GM06990 (cell line): Measurements from ENCODE around the gene SCN8A.

Experiments used
- DNase-seq: peaks from one replicate; pipeline ENCODE4 v3.0.0-alpha.2; 2011; ENCODE audit not compliant: insufficient read length; ENCODE audit errors: extremely low read depth
- H3K27me3 ChIP-seq: replicated peaks from 2 replicates; pipeline ENCODE4 v1.6.0; 2011; ENCODE audit warnings: low read length; ENCODE audit not compliant: control insufficient read depth, insufficient read depth
- H3K36me3 ChIP-seq: 2 replicates; pipeline ENCODE4 v1.5.1; 2011; ENCODE audit warnings: low read length; ENCODE audit not compliant: control insufficient read depth, insufficient read depth
- H3K4me3 ChIP-seq: replicated peaks from 2 replicates; pipeline ENCODE4 v1.5.1; 2011; ENCODE audit warnings: low read depth, mild to moderate bottlenecking, control low read depth, low read length
- TF ChIP-seq, protein P1 (sequence below): IDR thresholded peaks from 2 replicates; pipeline ENCODE4 v1.5.1; 2011; ENCODE audit warnings: low read length, control low read depth, mild to moderate bottlenecking, inconsistent platforms; ENCODE audit not compliant: insufficient read depth, poor library complexity, severe bottlenecking

Gene SCN8A

DNA sequence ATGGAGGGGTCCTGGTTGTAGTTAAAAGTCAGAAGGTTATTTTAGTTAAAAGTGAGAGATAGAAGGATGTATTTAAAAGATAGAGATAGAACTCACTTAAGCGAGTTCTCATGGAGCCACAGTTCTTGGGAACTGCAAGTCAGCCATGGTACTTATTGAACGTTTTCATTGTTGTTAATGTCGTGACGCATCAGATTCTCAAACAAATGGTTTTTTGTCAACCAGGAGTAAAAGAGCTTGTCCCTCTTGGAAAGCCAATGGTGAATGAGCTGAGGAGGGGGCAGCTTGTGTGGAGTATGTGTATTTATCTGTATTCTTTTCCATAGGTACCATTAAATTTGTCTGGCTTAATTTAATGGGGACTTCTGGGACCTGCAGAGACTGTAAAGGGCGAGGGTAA is 188.8 kb downstream of the SCN8A start:
- H3K27me3 ChIP-seq = no peaks in the 10 kb centered on the region; the same call in 1 of the 2 replicates
- TF ChIP-seq, protein P1, sequence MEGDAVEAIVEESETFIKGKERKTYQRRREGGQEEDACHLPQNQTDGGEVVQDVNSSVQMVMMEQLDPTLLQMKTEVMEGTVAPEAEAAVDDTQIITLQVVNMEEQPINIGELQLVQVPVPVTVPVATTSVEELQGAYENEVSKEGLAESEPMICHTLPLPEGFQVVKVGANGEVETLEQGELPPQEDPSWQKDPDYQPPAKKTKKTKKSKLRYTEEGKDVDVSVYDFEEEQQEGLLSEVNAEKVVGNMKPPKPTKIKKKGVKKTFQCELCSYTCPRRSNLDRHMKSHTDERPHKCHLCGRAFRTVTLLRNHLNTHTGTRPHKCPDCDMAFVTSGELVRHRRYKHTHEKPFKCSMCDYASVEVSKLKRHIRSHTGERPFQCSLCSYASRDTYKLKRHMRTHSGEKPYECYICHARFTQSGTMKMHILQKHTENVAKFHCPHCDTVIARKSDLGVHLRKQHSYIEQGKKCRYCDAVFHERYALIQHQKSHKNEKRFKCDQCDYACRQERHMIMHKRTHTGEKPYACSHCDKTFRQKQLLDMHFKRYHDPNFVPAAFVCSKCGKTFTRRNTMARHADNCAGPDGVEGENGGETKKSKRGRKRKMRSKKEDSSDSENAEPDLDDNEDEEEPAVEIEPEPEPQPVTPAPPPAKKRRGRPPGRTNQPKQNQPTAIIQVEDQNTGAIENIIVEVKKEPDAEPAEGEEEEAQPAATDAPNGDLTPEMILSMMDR = no peak
- H3K4me3 ChIP-seq = no peak overlapping the region
- DNase-seq = no peak
- no peaks in the 10 kb centered on the region for H3K36me3 ChIP-seq

DNA sequence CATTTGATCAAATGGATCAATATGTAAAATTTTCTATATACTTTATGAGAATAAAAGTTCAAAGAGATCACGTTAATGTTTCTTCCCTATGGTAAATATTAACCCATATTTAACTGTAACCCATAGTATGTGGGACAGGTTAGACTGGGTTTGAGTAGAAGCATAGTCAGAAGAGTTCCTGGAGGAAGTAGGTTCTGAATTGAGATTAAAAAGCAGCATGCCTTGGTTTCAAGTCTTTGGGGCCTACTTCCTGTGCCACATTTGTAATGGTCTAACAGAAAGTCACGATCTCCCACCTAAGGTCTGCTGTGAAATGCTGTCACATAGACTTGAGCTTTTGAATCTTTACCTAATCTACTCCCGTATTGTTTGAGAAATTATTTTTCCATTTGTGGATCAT is 193.7 kb downstream of the SCN8A start:
- no peak overlapping the region for H3K4me3 ChIP-seq
- TF ChIP-seq, protein P1 = no peak
- H3K36me3 ChIP-seq = no peaks in the 10 kb centered on the region
- H3K27me3 ChIP-seq = no peaks in the 10 kb centered on the region; the same call in 1 of the 2 replicates
- no peak for DNase-seq

GRCh38 chr12:51785906-51786305 is 194.9 kb downstream of the SCN8A start:
- Histone ChIP-seq H3K27me3 (no peaks in the 10 kb centered on the region), H3K4me3 (no peak overlapping the region), H3K36me3 (no peaks in the 10 kb centered on the region)
- no peak for DNase-seq
- TF ChIP-seq, protein P1 = no peak

GRCh38 chr12:51788876-51789275 is 197.8 kb downstream of the SCN8A start:
- no peaks in the 10 kb centered on the region for H3K36me3 ChIP-seq
- H3K27me3 ChIP-seq = no peaks in the 10 kb centered on the region
- H3K4me3 ChIP-seq = no peak overlapping the region
- TF ChIP-seq, protein P1 = no peak
- no peak for DNase-seq

GRCh38 chr12:51792417-51792816 is 201.4 kb downstream of the SCN8A start:
- Histone ChIP-seq H3K27me3 (no peaks in the 10 kb centered on the region), H3K36me3 (no peaks in the 10 kb centered on the region), H3K4me3 (no peak overlapping the region)
- DNase-seq = no peak
- TF ChIP-seq, protein P1 = no peak

GRCh38 chr12:51793201-51793600 is 202.2 kb downstream of the SCN8A start:
- no peak for DNase-seq
- Histone ChIP-seq H3K36me3 (no peaks in the 10 kb centered on the region), H3K27me3 (no peaks in the 10 kb centered on the region), H3K4me3 (no peak overlapping the region)
- TF ChIP-seq, protein P1 = no peak
